Lower lobe of right lung (tissue), 2 donors: ENCODE measurements around the gene FHIT. TPM values are rescaled to one million over a fixed set of nuclear protein-coding genes. Genes with fewer than 3 reads are reported as not detected.

ENCODE experiments used
- ATAC-seq, 2 donors: fragments of 200-7000 bp; cut with Tn5 transposase; one replicate each; pipeline ENCODE4 v1.9.1; 2020 to 2022; ENCODE audit warnings: mild to moderate bottlenecking in 2 of 2, moderate library complexity in 2 of 2
- DNase-seq: peaks from one replicate; pipeline ENCODE4 v3.0.0-alpha.2; 2020
- H3K27ac ChIP-seq: fragments of 200-600 bp; one replicate; pipeline ENCODE4 v1.8.0; 2022
- H3K27me3 ChIP-seq: fragments of 200-600 bp; one replicate; pipeline ENCODE4 v1.8.0; 2022; ENCODE audit warnings: low read depth
- H3K36me3 ChIP-seq: fragments of 200-600 bp; one replicate; pipeline ENCODE4 v1.8.0; 2022; ENCODE audit warnings: mild to moderate bottlenecking
- H3K4me1 ChIP-seq: fragments of 200-600 bp; one replicate; pipeline ENCODE4 v1.8.0; 2022
- H3K4me3 ChIP-seq: fragments of 200-600 bp; one replicate; pipeline ENCODE4 v1.8.0; 2022; ENCODE audit warnings: mild to moderate bottlenecking
- H3K9me3 ChIP-seq: fragments of 200-600 bp; one replicate; pipeline ENCODE4 v1.8.0; 2022
- CTCF ChIP-seq: fragments of 200-600 bp; IDR thresholded peaks from one replicate; pipeline ENCODE4 v1.8.0; 2022; ENCODE audit warnings: antibody characterized with exemption, mild to moderate bottlenecking
- intact Hi-C: fragments of 100-400 bp; cut with DNase I; formaldehyde crosslinking; loops from one replicate; pipeline ENCODE4 v1.11.0; 2022
- total RNA-seq: library from RNA; stranded (reverse); fragmentation: NEBNext Ultra II Directional; extraction: Animal tissue kit (Norgen Biotek cat#: 25700); gene quantifications from one replicate; pipeline ENCODE4 v1.2.1, GENCODE V29; 2021
- donor health status: DM: no; HTN: yes; CAD: no; lungs with severe emphysema.

Gene FHIT
- total RNA-seq, 1 donor from 2014 or later, result 10.3 TPM

DNA sequence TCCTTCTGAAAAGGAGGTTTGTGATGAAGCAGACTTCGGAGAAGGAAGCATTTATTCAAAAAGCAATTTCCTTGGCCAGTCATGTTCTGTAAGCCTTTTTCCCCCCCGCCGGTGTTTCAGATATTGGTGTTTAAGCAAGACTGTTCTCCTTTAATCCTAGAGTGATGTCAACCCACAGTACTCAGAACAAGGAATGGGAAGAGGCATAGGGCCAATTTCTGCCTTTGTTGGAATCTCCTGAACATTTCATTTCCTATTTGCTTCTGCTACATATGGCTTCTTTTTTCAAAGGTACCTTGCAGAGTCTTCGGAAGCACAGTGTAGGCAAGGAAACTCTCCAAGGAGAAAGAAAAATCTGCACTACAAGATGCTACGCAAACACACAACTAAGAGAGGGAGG, 1488.3 kb downstream of the FHIT start:
- Histone ChIP-seq H3K9me3 (no peaks in the 10 kb centered on the region), H3K27ac (no peak overlapping the region), H3K27me3 (no peaks in the 10 kb centered on the region), H3K4me3 (no peak overlapping the region), H3K4me1 (no peaks in the 10 kb centered on the region), H3K36me3 (no peaks in the 10 kb centered on the region)
- intact Hi-C loops, result no loop called here
- ATAC-seq (no peak), DNase-seq (no peak)
- TF ChIP-seq CTCF, result no peak

DNA sequence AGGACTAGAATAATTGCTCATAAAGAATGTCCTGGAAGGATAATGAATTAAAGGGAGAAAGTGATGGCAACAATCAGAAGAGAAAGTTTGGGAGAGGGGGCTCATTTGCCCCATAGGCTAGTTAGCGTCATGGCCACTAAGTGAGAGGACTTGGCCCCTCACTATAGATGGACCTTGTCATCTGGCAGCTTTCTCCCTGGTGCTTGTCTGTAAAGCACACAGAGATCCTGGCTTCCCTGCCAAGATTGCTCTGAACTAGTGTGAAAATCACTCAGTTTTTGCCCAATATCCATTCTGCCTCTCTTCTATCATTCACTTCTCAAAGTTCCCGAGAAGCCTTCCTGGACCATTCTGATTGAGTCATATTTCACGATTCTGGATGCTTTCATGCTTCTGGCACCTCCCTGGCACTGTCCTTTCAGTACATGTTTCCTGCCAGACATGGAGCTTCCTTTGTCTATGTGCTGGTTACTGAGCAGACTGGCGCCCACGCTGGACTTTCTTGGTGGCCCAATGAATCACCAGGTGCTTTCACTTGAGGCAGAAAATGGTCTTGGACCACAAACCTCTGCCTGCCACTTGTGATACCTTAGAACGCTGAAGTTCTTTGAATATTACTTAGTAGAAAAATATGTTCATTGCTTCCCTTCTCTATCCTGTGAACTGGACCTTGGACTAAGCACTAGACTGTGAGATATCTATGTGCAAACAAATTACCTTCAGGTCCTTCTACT, 1491.8 kb downstream of the FHIT start:
- ATAC-seq (no peak), DNase-seq (no peak)
- H3K27ac ChIP-seq, result no peak overlapping the region
- no peaks in the 10 kb centered on the region for H3K4me1 ChIP-seq
- no peak for TF ChIP-seq CTCF
- H3K36me3 ChIP-seq, result no peaks in the 10 kb centered on the region
- H3K27me3 ChIP-seq, result no peaks in the 10 kb centered on the region
- intact Hi-C loops, result no loop called here
- H3K9me3 ChIP-seq, result no peaks in the 10 kb centered on the region
- H3K4me3 ChIP-seq, result no peak overlapping the region

GRCh38 chr3:59758672-59759071, 1492.6 kb downstream of the FHIT start:
- intact Hi-C loops, result no loop called here
- Histone ChIP-seq H3K4me1 (no peaks in the 10 kb centered on the region), H3K27me3 (no peaks in the 10 kb centered on the region), H3K36me3 (no peaks in the 10 kb centered on the region), H3K27ac (no peak overlapping the region), H3K9me3 (no peaks in the 10 kb centered on the region), H3K4me3 (no peak overlapping the region)
- DNase-seq, result no peak
- no peak for TF ChIP-seq CTCF
- no peak for ATAC-seq

GRCh38 chr3:59756934-59757333, 1494.3 kb downstream of the FHIT start:
- Histone ChIP-seq H3K27ac (no peak overlapping the region), H3K4me1 (no peaks in the 10 kb centered on the region), H3K27me3 (no peaks in the 10 kb centered on the region), H3K36me3 (no peaks in the 10 kb centered on the region), H3K4me3 (no peak overlapping the region), H3K9me3 (no peaks in the 10 kb centered on the region)
- ATAC-seq (no peak), DNase-seq (no peak)
- no peak for TF ChIP-seq CTCF
- intact Hi-C loops, result no loop called here

- H3K9me3 ChIP-seq, result no peaks in the 10 kb centered on the region
- H3K27me3 ChIP-seq, result no peaks in the 10 kb centered on the region
- intact Hi-C loops, result no loop called here
- no peaks in the 10 kb centered on the region for H3K4me1 ChIP-seq
- H3K4me3 ChIP-seq, result no peak overlapping the region
- TF ChIP-seq CTCF, result no peak
- DNase-seq (no peak), ATAC-seq (no peak)
- H3K36me3 ChIP-seq, result no peaks in the 10 kb centered on the region
- no peak overlapping the region for H3K27ac ChIP-seq
Observed at GRCh38 chr3:59754456-59755129, 1496.7 kb downstream of the FHIT start.
